GM12801 (cell line): Measurements from ENCODE around the gene SEC23A.

Experiments used
- TF ChIP-seq, protein P1 (sequence below): IDR thresholded peaks from one replicate; pipeline ENCODE4 v1.5.1; 2011; ENCODE audit warnings: control low read depth; ENCODE audit not compliant: insufficient read length; ENCODE audit errors: extremely low read depth

The SEC23A gene

GRCh38 chr14:39102969-39103957 is at the start of gene SEC23A:
SEC23A (minus strand) TSS chr14:39103235; CDS start chr14:39096118, 7,117 bp downstream.
- TF ChIP-seq, protein P1, sequence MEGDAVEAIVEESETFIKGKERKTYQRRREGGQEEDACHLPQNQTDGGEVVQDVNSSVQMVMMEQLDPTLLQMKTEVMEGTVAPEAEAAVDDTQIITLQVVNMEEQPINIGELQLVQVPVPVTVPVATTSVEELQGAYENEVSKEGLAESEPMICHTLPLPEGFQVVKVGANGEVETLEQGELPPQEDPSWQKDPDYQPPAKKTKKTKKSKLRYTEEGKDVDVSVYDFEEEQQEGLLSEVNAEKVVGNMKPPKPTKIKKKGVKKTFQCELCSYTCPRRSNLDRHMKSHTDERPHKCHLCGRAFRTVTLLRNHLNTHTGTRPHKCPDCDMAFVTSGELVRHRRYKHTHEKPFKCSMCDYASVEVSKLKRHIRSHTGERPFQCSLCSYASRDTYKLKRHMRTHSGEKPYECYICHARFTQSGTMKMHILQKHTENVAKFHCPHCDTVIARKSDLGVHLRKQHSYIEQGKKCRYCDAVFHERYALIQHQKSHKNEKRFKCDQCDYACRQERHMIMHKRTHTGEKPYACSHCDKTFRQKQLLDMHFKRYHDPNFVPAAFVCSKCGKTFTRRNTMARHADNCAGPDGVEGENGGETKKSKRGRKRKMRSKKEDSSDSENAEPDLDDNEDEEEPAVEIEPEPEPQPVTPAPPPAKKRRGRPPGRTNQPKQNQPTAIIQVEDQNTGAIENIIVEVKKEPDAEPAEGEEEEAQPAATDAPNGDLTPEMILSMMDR = no peak

- TF ChIP-seq, protein P1 = no peak
Measured at GRCh38 chr14:39145266-39145966, 42.4 kb upstream of the SEC23A start.

DNA sequence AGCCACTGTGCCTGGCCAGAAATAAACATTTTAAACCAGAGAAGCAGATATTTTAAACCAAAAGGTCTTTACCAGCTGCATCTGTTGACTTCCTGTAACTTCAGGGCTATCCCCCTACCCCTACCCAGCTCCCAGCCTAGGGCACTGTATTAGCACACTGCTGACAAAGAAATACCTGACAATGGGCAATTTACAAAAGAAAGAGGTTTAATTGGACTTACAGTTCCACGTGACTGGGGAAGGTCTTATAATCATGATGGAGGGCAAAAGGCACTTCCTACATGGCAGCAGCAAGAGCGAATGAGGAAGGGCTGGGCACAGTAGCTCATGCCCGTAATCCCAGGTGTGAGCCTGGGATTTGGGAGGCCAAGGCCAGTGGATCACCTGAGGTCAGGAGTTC is 37.1 kb upstream of the SEC23A start:
- TF ChIP-seq, protein P1 = no peak

DNA sequence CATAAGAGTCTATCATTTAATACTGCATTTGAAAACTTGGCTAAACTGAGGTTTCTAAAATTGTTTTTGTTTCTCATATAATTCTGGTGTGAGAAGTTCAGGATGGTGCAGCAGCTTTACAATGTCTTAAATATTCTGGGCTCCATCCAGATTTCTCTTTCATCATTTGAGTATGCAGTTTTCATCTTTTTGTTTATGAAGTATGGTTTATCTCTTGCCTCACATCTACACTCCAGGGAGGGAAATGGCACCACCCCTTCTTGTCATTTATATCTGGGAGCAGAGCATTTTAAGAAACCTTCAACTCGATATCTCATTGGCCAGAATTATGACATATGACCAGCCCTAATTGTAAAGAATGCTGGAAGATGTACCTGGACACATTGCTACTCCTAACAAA is 35.4 kb upstream of the SEC23A start:
- TF ChIP-seq, protein P1 = no peak

GRCh38 chr14:39122330-39123138 is 19.5 kb upstream of the SEC23A start:
- TF ChIP-seq, protein P1 = no peak

GRCh38 chr14:39114073-39114838 is 11.2 kb upstream of the SEC23A start, which contains the start of gene GEMIN2:
GEMIN2 (plus strand) TSS chr14:39114323; CDS start chr14:39114339, 16 bp downstream.
- TF ChIP-seq, protein P1 = no peak
